Gastroesophageal sphincter (tissue), 4 donors: ENCODE results near the gene WBP1L. TPM values are rescaled to one million over a fixed set of nuclear protein-coding genes. Genes with fewer than 3 reads are reported as not detected.

Experiments used
- ATAC-seq: fragments of 150-250 bp; one replicate; pipeline ENCODE4 v1.9.1; 2016; ENCODE audit warnings: mild to moderate bottlenecking, moderate library complexity
- H3K27ac ChIP-seq, 4 donors: fragments of 200-600 bp; sonication (generic) in 3 of 4; 1 replicate in 3 of 4; 2 replicates in 1 of 4; pipeline ENCODE4 v1.5.1; 2016 to 2019
- H3K27me3 ChIP-seq: fragments of 200-600 bp; sonication (generic); one replicate; pipeline ENCODE4 v1.5.1; 2019
- H3K36me3 ChIP-seq, 2 donors: fragments of 200-600 bp; sonication (generic); one replicate each; pipeline ENCODE4 v1.5.1; 2019; ENCODE audit warnings: control low read depth in 1 of 2
- H3K4me1 ChIP-seq, 3 donors: fragments of 200-600 bp; sonication (generic); 1 replicate in 2 of 3; 2 replicates in 1 of 3; pipeline ENCODE4 v1.5.1; 2016 to 2019; ENCODE audit warnings: control low read depth in 2 of 3
- H3K4me3 ChIP-seq, 2 donors: fragments of 200-600 bp; sonication (generic); one replicate each; pipeline ENCODE4 v1.5.1; 2019; ENCODE audit warnings: mild to moderate bottlenecking in 1 of 2, moderate library complexity in 1 of 2
- H3K9me3 ChIP-seq, 3 donors: fragments of 200-600 bp; sonication (generic); one replicate each; pipeline ENCODE4 v1.5.1; 2017 to 2019; ENCODE audit warnings: control low read depth in 2 of 3
- CTCF ChIP-seq, 4 experiments: fragments of 200-600 bp in 2 of 4; fragments of 450-650 bp in 2 of 4; sonication (generic) in 1 of 4; IDR thresholded peaks; one replicate each; pipeline ENCODE4 v1.5.1; 2017 to 2019; ENCODE audit warnings: antibody characterized with exemption in 4 of 4, mild to moderate bottlenecking in 2 of 4, moderate library complexity in 2 of 4
- EP300 ChIP-seq: sonication (generic); formaldehyde crosslinking; IDR thresholded peaks from one replicate; pipeline ENCODE4 v1.6.1; 2017; ENCODE audit warnings: antibody characterized with exemption, mild to moderate bottlenecking
- POLR2A ChIP-seq, 2 donors: fragments of 450-650 bp; IDR thresholded peaks; one replicate each; pipeline ENCODE4 v1.6.1; 2017; ENCODE audit warnings: antibody characterized with exemption in 2 of 2, mild to moderate bottlenecking in 2 of 2, moderate library complexity in 1 of 2
- POLR2AphosphoS5 ChIP-seq: sonication (generic); formaldehyde crosslinking; IDR thresholded peaks from one replicate; pipeline ENCODE4 v1.6.1; 2017; ENCODE audit warnings: antibody characterized with exemption
- WGBS, 2 donors: methylation state at CpG; one replicate each; pipeline ENCODE4 v1.1.5; 2018; ENCODE audit warnings: low coverage in 1 of 2; 5-methylcytosine and 5-hydroxymethylcytosine counted together
- total RNA-seq, 4 donors: library from RNA; depleted of rRNA; stranded (reverse); fragments of >200 nt; gene quantifications; one replicate each; pipeline ENCODE4 v1.1.0, GENCODE V29; 2016

The WBP1L gene
- total RNA-seq, 4 donors from 2014 or later, result 125 to 142 (median 132) TPM

GRCh38 chr10:102782673-102783551, 39.2 kb downstream of the WBP1L start:
- H3K27me3 ChIP-seq, result no peaks in the 10 kb centered on the region
- H3K36me3 ChIP-seq, result no peaks in the 10 kb centered on the region
- peaks cover 45 to 97% (median 75%) of the 10 kb centered on the region in 3 donors for H3K4me1 ChIP-seq
- TF ChIP-seq POLR2A (IDR thresholded peaks at IDR 0.05) (no peak), EP300 (no peak), CTCF (IDR thresholded peaks at IDR 0.05) (no peak), POLR2AphosphoS5 (peak; percentile 95)
- ATAC-seq, result peak; percentile 80
- H3K27ac ChIP-seq, result peak overlapping the region; percentile 95 to 97 (median 95)
- WGBS, 2 donors, result 24 to 25% methylated on average over 10 of the region's 18 CpGs
- no peaks in the 10 kb centered on the region for H3K9me3 ChIP-seq
- peak overlapping the region in 1 of 2 donors; percentile 14 for H3K4me3 ChIP-seq

GRCh38 chr10:102783568-102783967, 39.8 kb downstream of the WBP1L start:
- peak overlapping the region; percentile 95 to 97 (median 95) for H3K27ac ChIP-seq
- peak; percentile 2 for ATAC-seq
- H3K27me3 ChIP-seq, result no peaks in the 10 kb centered on the region
- H3K9me3 ChIP-seq, result no peaks in the 10 kb centered on the region
- WGBS, 2 donors, result 56% methylated on average over 1 of the region's 1 CpG; no CpG with 5 or more reads in 1 of the 2 donors
- TF ChIP-seq POLR2A (IDR thresholded peaks at IDR 0.05) (no peak), EP300 (no peak), CTCF (IDR thresholded peaks at IDR 0.05) (peak in 1 of 4 experiments; percentile 17), POLR2AphosphoS5 (peak; percentile 46)
- peak overlapping the region in 1 of 2 donors; percentile 14 for H3K4me3 ChIP-seq
- peaks cover 41 to 97% (median 69%) of the 10 kb centered on the region in 3 donors for H3K4me1 ChIP-seq
- H3K36me3 ChIP-seq, result no peaks in the 10 kb centered on the region

GRCh38 chr10:102785818-102786217, 42.1 kb downstream of the WBP1L start:
- Histone ChIP-seq H3K27ac (peak overlapping the region in 3 of 4 donors; percentile 82 to 97 (median 95)), H3K4me3 (no peak overlapping the region)
- WGBS, 2 donors, result 31 to 53% methylated on average over 2 of the region's 2 CpGs

GRCh38 chr10:102791754-102792395, 48.1 kb downstream of the WBP1L start:
- peaks cover 16 to 89% (median 33%) of the 10 kb centered on the region in 3 donors for H3K4me1 ChIP-seq

More at GRCh38 chr10:102785818-102786217, 42.1 kb downstream of the WBP1L start:
- Histone ChIP-seq H3K9me3 (no peaks in the 10 kb centered on the region), H3K4me1 (peaks cover 30 to 89% (median 46%) of the 10 kb centered on the region in 3 donors), H3K27me3 (no peaks in the 10 kb centered on the region), H3K36me3 (no peaks in the 10 kb centered on the region)
- TF ChIP-seq POLR2A (IDR thresholded peaks at IDR 0.05) (no peak), EP300 (no peak), POLR2AphosphoS5 (peak; percentile 27)
- peak; percentile 21 for ATAC-seq

GRCh38 chr10:102795453-102796406, 52.0 kb downstream of the WBP1L start:
- H3K4me3 ChIP-seq, result no peak overlapping the region
- H3K27ac ChIP-seq, result peak overlapping the region; percentile 59 to 86 (median 84)
- H3K36me3 ChIP-seq, result peaks cover 0 to 17% of the 10 kb centered on the region in 2 donors
- TF ChIP-seq POLR2AphosphoS5 (peak; percentile 15), POLR2A (IDR thresholded peaks at IDR 0.05) (peak in 1 of 2 donors; percentile 33), CTCF (IDR thresholded peaks at IDR 0.05) (no peak), EP300 (no peak)
- no peak for ATAC-seq
- no peaks in the 10 kb centered on the region for H3K9me3 ChIP-seq
- no peaks in the 10 kb centered on the region for H3K27me3 ChIP-seq
- H3K4me1 ChIP-seq, result peaks cover 30 to 100% (median 54%) of the 10 kb centered on the region in 3 donors
- WGBS, 2 donors, result 49 to 56% methylated on average over 14 to 15 of the region's 15 CpGs

More at GRCh38 chr10:102791754-102792395, 48.1 kb downstream of the WBP1L start:
- Histone ChIP-seq H3K4me3 (no peak overlapping the region), H3K36me3 (no peaks in the 10 kb centered on the region), H3K27ac (peak overlapping the region; percentile 15 to 86 (median 74)), H3K9me3 (no peaks in the 10 kb centered on the region), H3K27me3 (no peaks in the 10 kb centered on the region)
- TF ChIP-seq POLR2A (IDR thresholded peaks at IDR 0.05), result no peak
- TF ChIP-seq POLR2AphosphoS5, result peak; percentile 69
- TF ChIP-seq EP300, result no peak
- WGBS, 2 donors, result 41 to 47% methylated on average over 8 of the region's 8 CpGs
- ATAC-seq, result no peak
